ENCODE data around the gene EEF1E1.

EEF1E1 gene

DNA sequence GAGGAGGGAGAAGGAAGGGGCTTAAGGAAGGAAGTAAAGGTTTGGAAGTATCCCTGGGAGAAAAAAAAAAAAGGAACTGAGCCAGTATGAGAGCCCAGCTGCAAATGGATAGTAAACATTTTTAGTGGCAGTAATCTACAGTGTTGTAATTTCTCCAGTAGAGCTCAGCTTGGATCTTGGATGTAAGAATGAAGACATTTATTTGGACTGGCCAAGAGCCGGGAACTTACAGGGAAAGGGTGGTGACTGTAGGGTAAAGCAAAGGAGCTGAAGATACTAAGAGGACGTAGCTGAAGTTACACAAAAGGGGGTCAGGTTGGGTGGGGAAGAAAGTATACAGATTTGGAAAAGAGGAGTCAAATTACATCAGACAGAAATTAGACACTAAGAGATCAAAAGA lies 13.5 kb downstream of the EEF1E1 start:
- DNase-seq (ENCODE audit: low read depth in 2 of 2, low spot score in 1 of 2) = no peak

DNA sequence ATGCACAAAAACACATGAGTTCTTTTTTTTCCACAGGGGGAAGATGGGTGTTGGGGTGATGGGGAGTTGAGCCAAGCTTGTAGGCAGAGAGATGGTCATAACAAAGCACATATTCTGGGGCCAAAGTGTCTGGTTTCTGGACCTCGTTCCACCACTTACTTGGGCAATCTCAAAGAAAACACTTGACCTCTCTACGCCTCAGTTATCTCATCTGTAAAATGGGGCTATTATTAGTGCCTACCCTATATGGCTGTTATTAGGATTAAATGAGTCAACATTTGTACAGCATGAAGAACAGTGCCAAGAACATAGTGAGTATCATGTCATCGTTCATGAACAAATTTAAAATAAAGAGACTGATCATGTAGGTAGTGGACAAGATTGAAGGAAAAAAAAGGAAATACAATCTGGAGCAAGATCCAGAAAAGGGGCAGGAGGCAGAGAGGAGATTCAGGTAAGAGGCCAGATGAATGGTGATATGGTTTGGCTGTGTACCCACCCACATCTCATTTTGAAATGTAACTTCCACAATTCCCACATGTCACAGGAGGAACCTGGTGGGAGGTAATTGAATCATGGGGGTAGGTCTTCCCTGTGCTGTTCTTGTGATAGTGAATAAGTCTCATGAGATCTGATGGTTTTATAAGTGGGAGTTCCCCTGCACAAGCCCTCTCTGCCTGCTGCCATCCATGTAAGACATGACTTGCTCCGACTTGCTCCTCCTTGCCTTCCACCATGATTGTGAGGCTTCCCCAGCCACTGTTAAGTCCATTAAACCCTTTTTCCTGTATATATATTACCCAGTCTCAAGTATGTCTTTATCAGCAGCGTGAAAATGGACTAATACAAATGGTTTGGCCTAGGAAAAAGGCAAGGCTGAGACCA lies 14.2 kb downstream of the EEF1E1 start:
- no peak for DNase-seq (ENCODE audit: low read depth in 2 of 2, low spot score in 1 of 2)

- DNase-seq (ENCODE audit: low read depth in 2 of 2, low spot score in 1 of 2) = no peak
Observed at GRCh38 chr6:8086755-8087306, 15.5 kb downstream of the EEF1E1 start.

DNA sequence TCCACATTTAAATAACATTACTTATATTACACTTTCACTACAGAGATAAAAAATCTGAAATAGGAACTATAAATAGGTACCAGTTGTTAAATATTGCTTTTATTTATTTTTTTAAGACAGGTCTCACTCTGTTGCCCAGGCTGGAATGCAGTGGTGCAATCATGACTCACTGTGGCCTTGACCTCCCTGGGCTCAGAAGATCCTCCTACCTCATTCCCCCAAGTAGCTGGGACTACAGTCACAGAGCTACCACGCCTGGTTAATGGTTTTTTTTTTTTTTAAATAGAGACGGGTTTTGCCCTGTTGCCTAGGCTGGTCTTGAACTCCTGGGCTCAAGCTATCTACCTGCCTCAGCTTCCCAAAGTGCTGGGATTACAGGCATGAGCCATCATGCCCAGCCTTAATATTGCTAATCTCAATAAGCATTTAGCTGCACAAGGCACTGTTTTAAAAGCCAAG lies 17.3 kb downstream of the EEF1E1 start:
- no peak for DNase-seq (ENCODE audit: low read depth in 2 of 2, low spot score in 1 of 2)

- no peak for DNase-seq (ENCODE audit: low read depth in 2 of 2, low spot score in 1 of 2)
Observed at GRCh38 chr6:8084586-8084985, 17.8 kb downstream of the EEF1E1 start.

DNA sequence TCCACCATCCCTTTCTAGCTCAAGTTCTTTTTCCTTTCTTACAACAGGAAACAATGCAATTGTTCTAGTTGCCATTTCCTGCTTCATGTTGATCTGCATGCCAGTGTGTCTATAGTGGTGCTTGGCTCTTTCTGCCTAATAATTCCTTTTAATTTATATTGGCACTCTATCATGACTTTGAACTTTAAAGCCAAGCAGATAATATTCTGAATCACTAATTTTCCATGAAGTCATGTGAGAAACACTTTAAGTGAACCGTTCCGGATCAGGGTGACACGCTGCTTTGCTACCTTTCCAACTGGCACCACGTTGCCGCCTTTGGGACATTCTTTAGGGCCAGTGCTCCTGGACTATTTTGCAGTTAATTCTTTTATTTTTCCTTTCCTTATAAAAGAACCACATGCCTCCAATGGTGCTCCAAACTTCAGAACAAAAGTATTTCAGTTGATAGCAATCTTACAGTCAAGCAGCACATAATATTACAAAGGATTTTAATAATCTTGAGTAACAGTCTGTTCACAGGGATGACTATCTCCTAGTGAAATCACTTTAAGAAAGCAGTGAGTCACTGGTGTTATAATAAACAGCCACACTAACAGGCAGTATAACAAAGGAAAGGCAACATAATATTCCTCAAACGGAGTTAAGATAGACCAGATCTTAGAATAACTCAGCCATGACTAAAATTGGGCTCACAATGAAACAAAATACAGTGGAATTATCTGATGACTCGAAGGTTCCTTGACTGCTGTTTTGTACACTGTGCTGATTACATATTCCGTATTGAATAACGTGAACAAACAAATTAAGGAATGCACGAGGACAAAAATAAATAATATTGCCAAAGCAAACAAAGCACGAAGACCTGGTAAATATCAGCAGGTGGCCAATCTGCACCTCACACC lies 19.1 kb downstream of the EEF1E1 start:
- DNase-seq (ENCODE audit: low read depth in 2 of 2, low spot score in 1 of 2) = no peak

- no peak for DNase-seq (ENCODE audit: low read depth in 2 of 2, low spot score in 1 of 2)
Observed at GRCh38 chr6:8082572-8082953, 19.8 kb downstream of the EEF1E1 start.

- DNase-seq (ENCODE audit: low read depth in 2 of 2, low spot score in 1 of 2) = no peak
Observed at GRCh38 chr6:8080362-8081151, 21.8 kb downstream of the EEF1E1 start.

- DNase-seq (ENCODE audit: low read depth in 2 of 2, low spot score in 1 of 2) = no peak
Observed at GRCh38 chr6:8079126-8079525, 23.2 kb downstream of the EEF1E1 start.

DNA sequence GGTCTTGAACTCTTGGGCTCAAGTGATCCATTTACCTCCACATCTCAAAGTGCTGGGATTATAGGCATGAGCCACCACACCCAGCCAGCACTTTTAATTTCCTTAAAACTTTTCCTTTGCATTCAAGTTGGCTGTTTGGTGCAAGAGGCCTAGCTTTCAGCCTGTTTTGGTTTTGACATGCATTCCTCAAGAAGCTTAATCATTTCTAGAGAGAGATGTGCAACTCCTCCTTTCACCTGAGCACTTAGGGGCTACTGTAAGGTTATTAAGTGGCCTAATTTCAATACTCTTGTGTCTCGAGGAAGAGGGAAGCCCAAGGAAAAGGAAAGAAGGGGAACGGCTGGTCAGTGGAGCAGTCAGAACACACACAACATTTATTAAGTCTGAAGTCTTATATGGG lies 24.4 kb downstream of the EEF1E1 start:
- no peak for DNase-seq (ENCODE audit: low read depth in 2 of 2, low spot score in 1 of 2)

- DNase-seq (ENCODE audit: low read depth in 2 of 2, low spot score in 1 of 2) = no peak
Observed at GRCh38 chr6:8075704-8076103, 26.6 kb downstream of the EEF1E1 start.

GRCh38 chr6:8075185-8075584 lies 27.2 kb downstream of the EEF1E1 start:
- no peak for DNase-seq (ENCODE audit: low read depth in 2 of 2, low spot score in 1 of 2)

- DNase-seq (ENCODE audit: low read depth in 2 of 2, low spot score in 1 of 2) = no peak
Observed at GRCh38 chr6:8074213-8074612, 28.1 kb downstream of the EEF1E1 start.

GRCh38 chr6:8073758-8074157 lies 28.6 kb downstream of the EEF1E1 start:
- no peak for DNase-seq (ENCODE audit: low read depth in 2 of 2, low spot score in 1 of 2)

DNA sequence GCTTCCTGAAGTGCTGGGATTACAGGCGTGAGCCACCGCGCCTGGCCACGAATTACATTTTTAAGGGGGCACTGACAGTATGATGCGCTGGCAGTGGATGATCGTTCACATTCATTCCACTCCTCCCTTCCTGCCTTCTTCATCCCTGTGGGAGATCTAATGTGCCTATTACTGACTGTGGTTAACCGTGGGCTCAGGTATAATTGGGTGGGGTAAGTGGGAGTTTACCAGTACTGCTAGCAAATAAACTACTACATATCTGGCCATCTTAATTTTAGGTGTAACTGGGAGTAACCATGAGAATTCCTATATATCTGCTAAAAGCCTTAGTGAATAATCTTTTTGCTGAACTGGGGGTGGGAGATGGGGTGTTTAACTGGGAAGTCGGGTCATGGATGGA lies 31.6 kb downstream of the EEF1E1 start:
- no peak for DNase-seq (ENCODE audit: low read depth in 2 of 2, low spot score in 1 of 2)

- no peak for DNase-seq (ENCODE audit: low read depth in 2 of 2, low spot score in 1 of 2)
Observed at GRCh38 chr6:8069631-8070284, 32.6 kb downstream of the EEF1E1 start.

- no peak for DNase-seq (ENCODE audit: low read depth in 2 of 2, low spot score in 1 of 2)
Observed at GRCh38 chr6:8069151-8069550, 33.2 kb downstream of the EEF1E1 start.

DNA sequence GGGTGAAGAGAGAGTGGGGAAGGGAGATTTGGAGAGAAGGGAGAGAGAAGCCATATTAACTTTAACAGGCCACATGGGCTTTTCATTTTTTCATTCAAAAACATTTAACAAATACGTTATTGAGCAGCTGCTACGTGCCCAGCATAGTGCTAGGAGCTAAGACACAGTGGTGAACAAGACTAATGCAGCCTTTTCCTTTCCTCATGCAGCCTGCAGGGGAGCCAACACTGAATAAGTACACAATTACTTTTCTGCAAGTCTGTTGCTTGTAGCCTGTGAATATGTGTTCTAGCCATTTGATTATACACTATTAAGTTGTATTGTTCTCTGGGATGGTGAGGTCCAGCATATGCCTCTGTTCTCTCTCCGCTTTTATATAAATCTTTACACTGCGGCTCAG lies 36.2 kb downstream of the EEF1E1 start:
- no peak for DNase-seq (ENCODE audit: low read depth in 2 of 2, low spot score in 1 of 2)

DNA sequence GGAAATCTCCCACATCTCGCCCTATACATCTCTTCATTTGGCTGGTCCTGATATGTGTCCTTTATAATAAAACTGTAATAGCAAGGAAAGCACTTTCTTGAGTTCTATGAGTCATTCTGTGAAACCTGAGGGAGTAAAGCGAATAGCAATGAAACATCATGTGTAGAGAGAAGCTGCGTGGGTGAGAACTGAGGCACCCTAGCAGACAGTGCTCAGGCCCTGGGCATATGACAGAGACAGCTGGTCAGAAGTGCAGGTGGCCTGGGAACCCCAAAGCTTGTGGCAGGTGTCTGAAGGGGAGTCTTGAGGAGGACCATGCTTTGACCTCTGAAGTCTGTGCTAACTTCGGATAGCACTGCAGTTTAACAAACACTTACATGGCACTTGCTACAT lies 36.8 kb downstream of the EEF1E1 start:
- no peak for DNase-seq (ENCODE audit: low read depth in 2 of 2, low spot score in 1 of 2)

Data from stimulated activated CD8-positive, alpha-beta memory T cell treated with anti-CD3 and anti-CD28 coated beads, Interleukin-4, amount 100 ng/mL, for 1 hour (primary cell).